HL-60 (cell line): Measurements from ENCODE around the gene LIN54.

ENCODE experiments used
- CTCF ChIP-seq: IDR thresholded peaks from one replicate; pipeline ENCODE4 v1.5.1; 2011; ENCODE audit warnings: low read length, control low read depth, inconsistent platforms; ENCODE audit not compliant: insufficient read depth
- POLR2AphosphoS5 ChIP-seq: IDR thresholded peaks from 2 replicates; pipeline ENCODE4 v1.6.1; 2012; ENCODE audit warnings: low read depth

DNA sequence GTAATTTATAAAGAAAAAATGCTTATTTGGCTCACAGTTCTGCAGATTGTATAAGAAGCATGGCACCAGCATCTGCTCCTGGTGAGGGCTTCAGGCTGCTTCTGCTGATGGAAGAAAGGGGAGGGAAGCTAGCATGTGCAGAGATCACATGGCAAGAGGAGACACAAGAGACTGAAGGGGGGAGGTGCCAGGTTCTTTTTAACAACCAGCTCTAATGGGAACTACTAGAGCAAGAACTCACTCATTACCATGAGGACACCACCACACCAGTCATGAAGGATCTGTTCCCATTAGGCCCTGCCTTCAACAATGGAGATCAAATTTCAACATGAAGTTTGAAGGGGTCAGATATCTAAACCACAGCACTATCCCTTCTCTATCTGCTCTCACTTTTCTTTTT is 14.9 kb upstream of the LIN54 start:
- TF ChIP-seq CTCF (no peak), POLR2AphosphoS5 (no peak)
